ENCODE measurements around the gene SOX6.

- TF ChIP-seq POLR2AphosphoS5 (IDR thresholded peaks at IDR 0.05; ENCODE audit: low read depth, low read length) = no peak
- TF ChIP-seq TAF1 (IDR thresholded peaks at IDR 0.05; ENCODE audit: low read depth, low read length) = no peak
These were observed 22.6 kb upstream of the SOX6 start for GRCh38 chr11:16378906-16379305.

All from GM12891 (cell line).